Cardiac septum (tissue), 1 donor: Measurements from ENCODE around the gene CC2D1A. TPM values are rescaled to one million over a fixed set of nuclear protein-coding genes. Genes with fewer than 3 reads are reported as not detected.
"Not testable (repeated sequence)": the region's sequence is repeated elsewhere in the genome, so short reads cannot be mapped to it uniquely, and the experiment has no call there.

Experiments
- DNase-seq: peaks from one replicate; pipeline ENCODE4 v3.0.0-alpha.2; 2020; ENCODE audit warnings: low spot score
- intact Hi-C: fragments of 100-400 bp; cut with DNase I; formaldehyde crosslinking; loops from one replicate; pipeline ENCODE4 v1.14.0; 2022
- total RNA-seq: library from RNA; stranded (reverse); fragmentation: NEBNext Ultra II Directional; extraction: Animal tissue kit (Norgen Biotek cat#: 25700); gene quantifications from one replicate; pipeline ENCODE4 v1.2.1, GENCODE V29; 2021
- donor health status: DM: no; HTN: no; CAD: no.

The CC2D1A gene
- total RNA-seq, 1 donor from 2014 or later = 19.5 TPM

DNA sequence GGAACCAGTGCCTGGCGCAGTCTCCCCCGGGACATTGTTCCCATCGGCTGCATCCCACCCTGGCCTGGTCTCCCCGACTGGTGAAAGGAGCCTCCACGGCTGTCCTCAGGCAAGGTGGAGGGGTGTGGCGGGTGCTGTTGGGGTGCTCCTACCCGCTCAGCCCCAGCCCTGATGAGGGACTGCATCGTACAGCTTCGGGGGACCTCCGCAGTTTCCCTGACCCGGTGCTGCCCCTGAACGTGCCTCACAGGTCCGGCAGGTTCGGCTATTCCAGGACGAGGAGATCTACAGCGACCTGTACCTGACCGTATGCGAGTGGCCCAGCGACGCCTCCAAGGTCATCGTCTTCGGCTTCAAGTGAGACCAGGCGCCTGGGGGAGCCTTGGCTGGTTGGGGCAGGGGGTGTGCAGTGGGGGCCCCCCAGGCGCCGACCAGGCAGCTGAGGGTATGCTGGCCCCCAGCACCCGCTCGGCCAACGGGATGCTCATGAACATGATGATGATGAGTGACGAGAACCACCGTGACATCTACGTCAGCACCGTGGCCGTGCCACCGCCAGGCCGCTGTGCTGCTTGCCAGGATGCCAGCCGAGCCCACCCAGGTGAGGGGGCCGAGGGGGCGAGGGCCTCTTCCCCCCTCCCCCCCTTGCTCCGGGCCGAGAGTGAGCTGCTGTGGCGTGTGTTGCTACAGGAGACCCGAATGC lies 49.8 kb downstream of the CC2D1A start:
- DNase-seq = no peak
- intact Hi-C loops = no loop called here

DNA sequence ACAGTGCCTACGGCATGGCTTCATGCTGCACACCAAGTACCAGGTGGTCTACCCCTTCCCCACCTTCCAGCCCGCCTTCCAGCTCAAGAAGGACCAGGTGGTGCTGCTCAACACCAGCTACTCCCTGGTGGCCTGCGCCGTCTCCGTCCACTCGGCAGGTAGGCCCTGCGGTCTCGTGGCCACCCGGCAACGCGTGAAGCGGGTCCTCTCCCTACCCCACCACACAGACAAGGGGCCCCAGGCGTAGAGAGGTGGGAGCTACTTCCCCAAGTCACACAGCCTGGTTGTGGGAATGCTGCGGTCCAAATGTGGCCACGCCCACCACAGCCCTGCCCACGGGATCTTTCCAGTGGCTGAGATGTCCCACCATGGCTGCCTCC lies 50.4 kb downstream of the CC2D1A start:
- intact Hi-C loops = no loop called here
- no peak for DNase-seq

DNA sequence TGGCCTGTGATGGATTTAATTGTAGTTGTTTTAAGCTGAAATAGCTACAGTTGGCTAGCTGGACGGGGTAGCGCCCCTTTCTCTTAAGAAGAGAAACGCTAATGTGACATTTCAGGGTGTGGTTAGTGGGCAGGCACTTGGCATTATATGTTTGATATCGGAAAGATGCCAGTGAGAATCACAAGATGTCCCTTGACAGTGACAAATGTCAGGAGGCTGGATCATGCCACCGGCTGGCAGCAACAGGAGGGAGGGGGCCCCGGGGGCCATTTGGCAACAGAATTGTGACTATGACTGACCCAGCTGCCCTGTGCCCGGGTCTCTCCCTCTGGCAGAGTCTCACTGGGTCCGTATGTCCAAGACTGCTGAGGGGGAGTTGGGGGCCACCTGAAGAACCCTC lies 51.0 kb downstream of the CC2D1A start:
- no peak for DNase-seq
- intact Hi-C loops = no loop called here

DNA sequence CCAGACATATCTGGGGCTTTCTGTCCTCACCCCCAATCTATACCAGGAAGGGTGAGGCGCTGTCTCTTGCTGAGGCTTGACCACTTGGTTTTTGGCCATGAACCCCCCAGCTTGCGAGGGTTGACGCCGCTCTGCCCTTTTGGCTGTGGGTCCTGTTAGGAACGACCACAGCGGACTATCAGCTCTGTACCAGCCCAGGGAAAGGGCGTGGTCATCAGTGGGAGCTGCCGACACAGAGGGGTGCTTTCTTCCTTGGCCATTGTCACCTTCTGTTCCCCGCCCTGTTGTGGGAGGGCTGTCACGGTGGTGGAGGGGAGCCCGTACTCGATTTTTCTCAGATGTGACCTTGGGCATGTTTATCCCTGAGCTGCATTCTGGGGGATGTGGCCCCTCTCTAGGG lies 52.0 kb downstream of the CC2D1A start:
- no peak for DNase-seq
- intact Hi-C loops = no loop called here

DNA sequence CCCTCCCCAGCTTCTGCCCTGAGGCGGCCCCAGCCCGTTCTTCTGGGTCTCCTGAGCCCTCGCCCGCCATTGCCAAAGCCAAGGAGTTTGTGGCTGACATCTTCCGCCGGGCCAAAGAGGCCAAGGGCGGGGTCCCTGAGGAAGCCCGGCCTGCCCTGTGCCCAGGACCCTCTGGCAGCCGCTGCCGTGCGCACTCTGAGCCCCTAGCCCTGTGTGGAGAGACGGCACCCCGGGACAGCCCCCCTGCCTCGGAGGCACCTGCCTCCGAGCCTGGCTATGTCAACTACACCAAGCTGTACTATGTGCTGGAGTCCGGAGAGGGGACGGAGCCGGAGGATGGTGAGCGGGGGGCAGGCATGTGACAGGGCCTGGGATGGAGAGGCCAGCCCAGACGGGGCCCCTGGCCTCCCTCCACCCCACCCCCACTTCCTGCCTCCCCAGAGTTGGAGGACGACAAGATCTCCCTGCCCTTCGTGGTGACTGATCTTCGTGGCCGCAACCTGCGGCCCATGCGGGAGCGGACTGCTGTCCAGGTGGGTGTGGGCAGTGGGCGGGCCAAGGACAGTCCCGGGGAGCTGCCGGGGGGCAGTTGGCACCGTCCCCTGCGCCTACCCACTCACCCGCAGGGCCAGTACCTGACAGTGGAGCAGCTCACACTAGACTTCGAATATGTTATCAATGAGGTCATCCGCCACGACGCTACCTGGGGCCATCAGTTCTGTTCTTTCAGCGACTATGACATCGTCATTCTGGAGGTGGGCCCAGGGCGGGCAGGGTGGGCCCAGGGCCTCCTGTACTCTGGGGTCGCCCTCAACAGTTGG lies 53.4 kb downstream of the CC2D1A start:
- no peak for DNase-seq
- intact Hi-C loops = no loop called here

DNA sequence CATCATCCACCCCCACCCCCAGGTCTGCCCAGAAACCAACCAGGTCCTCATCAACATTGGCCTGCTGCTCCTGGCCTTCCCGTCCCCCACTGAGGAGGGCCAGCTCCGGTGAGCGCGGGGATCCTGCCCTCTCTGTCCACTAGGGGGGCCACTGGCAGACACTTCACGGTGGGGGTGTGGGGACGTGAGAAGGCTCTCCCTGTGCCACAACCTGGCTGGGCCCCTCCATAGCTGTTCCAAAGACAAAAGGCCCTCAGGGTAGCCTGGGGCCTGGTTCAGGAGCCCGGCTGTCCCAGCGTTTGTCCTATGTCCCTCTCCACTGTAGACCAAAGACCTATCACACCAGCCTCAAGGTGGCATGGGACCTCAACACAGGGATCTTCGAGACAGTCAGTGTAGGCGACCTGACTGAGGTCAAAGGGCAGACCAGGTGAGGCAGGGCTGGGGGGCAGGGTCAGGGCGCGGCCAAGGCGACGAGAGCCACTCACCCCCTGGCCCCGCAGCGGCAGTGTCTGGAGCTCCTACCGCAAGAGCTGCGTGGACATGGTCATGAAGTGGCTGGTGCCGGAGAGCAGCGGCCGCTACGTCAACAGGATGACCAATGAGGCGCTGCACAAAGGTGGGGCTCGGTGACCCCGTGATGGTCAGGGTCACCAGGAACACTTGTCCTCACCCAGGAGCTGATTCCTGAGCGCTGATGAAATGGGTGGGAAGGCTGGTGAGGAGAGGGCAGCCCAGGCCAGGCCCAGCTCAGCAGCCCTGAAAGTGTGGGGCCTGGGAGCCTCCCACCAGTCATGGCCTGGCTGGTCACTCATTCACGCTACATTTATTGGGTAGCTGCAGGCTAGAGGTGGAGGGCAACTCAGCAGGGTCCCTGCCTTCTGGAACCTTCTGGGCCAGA lies 54.2 kb downstream of the CC2D1A start:
- no peak for DNase-seq
- intact Hi-C loops = no loop called here

DNA sequence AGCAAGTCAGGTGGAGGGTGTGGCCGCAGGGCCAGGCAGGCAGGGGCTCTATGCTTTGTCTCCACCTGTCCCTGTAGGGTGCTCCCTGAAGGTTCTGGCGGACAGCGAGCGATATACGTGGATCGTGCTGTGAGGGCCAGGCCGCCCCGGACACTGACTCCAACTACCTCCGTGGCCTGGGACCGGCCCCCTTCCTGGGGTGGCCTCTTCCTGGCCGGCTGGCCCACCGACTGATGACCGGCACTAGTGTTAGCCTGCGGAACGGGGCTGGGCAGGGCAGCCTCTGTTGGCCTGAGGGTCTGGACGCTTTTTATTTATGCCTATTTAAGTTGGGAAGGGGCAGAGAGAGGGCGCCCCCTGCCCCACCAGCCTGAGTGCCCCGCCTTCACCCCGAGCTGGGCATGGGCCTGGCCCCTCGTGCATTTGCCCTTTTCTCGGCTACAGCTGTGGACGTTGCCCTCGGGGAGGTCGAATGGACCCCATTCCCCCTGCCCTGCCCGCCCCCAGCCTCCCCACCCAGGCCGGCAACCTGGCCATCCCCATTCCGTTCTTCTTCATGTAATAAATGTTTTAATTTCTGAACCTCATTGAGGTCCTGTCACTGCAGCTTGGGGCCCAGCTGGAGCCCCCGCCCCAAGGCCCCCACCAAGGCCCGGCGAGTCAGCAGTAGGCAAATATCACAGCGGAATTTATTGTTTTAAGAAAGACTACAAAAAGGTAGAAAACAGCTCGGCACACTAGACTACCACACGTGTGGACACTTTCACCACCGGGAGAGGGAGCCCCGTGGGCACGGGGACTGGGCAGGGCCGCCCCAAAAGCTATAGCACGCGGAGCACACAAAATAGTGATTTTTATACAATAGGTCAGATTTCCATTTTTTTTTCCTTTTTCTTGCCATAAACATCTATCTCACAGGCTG lies 55.1 kb downstream of the CC2D1A start:
- intact Hi-C loops = no loop called here
- DNase-seq = no peak

DNA sequence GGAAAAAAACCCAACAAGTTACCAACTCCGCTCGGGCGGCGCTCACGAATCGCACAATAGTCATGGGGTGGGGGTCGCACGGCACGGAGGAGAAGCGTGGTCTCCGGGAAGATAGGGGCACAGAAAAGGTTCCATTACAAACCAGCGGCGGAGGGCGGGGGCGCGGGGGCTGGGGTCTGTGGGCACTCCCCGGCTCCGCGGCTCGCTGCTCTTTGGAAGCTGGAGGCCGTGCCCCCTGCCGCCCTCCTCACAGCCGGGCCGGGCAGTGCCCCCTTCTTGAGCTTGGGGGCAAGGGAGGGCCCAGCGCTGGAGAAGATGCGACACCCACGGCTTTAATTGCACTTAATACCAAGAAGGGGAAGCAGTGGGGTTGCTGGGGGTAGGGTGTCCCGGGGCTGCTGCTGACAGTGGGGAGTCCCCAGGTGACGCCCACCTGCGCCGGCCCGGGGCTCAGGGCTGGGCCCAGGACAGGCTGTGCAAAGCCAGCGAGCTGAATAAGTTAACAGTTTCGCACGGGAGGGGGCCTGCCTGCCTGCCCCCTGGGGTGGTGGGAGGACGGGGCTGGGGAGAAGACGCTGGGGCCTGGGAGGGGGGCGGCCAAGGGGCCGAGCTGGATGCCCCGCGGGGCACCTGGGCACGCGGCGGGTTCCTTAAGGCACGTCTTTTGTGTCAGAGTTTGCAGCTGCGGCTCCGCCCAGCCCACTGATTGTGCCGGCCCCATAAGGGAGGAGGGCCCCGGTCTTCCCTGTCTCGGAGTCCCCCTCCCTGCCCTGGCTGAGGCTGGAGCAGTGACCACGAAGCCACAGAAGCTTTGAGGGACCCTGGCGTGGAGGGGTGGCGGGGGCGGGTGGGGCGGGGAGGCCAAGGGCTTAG lies 56.1 kb downstream of the CC2D1A start:
- intact Hi-C loops = no loop called here
- DNase-seq = no peak

DNA sequence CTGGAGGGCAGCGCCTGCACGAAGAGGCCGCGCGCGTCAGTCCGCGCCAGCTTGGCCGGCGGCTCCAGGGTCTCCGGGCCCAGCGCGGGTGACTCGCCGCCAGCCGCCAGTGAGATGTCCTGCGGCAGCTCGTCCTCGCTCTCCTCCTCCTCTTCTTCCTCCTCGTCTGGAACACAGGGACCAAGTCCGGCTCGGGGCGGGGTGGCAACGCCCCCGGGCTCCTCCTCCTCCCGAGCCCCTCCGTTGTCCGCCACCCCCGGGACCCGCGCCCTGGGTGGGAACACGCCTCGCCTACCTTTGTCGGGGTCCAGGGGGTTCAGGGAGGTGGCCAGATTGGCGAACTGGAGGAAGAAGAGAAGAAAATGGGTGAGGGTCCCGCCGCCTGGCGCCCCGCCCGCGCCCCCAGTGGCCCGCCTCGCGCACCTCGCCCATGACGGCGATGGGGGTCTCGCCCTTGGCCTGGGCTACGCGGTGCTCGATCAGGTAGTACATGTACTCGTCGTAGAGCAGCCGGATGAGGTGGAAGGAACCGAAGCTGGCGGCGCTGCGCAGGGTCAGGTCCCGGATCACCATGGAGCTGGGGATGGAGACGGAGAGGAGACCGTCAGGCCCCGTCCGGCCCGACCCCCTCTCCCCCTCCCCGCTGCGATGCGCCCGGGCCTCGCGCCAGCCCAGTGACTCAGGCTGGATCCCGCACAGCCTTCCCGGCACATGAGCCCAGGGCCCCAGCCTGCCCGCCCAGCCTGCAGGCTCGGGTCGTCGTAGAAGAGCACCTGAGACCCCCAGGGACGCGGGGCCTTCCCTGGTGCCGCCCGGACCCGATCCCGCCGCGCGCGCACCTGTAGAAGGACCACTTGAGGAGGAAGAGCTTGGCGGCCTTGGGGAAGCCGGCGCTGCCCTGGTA lies 57.0 kb downstream of the CC2D1A start:
- intact Hi-C loops = no loop called here
- no peak for DNase-seq

DNA sequence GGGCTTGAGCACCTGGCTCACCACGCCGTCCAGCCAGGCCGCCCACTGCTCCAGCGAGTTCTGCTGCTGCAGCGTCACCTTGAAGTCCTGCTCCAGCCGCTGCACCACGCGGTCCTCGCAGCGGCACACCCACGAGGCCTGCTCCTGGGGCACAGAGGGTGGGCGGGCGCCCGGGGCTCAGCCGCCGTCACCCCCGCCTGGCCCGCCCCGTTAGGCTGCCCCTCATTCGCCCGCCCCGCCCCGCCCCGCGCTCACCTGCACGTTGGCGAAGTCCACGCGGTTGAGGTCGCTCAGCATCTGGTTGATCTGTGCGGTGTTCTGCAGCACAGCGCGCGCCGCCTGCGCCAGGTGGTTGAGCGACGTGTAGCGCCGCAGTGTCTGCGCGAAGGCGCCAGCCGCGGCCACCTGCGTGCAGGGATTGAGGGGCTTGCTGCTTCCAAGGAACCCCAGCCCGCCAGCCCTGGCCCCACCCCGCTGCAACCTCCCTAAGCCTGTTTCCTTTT lies 57.7 kb downstream of the CC2D1A start:
- no peak for DNase-seq
- intact Hi-C loops = no loop called here

DNA sequence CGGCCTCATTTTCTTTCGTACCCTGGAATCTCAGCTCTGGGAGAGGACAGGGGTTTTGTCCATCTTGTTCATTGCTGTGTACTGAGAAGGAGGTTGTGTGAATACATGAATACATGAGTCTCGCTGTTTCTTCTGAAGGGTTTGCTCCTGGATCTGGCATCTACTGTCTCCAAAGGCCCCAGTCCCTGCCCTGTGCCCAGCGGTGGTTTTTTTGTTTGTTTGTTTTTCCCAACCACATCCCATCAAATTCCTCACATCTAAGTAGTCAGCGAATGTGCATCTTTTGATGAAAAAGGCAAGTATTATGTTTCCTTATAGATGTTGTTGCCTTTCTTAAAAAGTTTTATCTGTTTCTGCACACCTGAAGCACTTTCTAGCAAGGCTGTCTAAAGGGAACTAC lies 58.8 kb downstream of the CC2D1A start:
- no peak for DNase-seq
- intact Hi-C loops = no loop called here

DNA sequence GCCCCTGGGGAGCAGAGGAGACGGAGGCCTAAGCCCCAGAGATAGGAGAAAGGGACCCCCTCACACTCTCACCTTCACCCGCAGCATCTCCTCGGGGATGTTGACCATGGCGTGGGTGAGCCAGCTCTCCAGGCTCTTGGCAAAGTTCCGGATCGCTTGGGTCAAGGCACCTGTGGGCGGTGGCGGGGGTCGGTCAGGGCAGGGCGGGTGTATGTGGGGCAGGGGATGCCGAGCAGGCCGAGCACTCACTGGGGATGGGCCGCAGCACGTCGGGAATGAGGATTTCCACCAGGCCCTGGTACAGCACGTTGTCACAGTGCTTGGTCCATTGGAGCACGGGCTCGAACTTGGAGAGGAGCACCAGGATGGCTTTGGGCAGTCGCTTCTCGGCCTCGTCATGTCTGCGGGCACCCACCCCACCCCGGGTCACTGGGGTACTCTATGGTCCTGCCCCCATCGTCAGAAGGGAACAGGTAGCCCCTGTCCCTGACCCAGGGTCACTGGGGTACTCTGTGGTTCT lies 59.4 kb downstream of the CC2D1A start:
- no peak for DNase-seq
- intact Hi-C loops = no loop called here

DNA sequence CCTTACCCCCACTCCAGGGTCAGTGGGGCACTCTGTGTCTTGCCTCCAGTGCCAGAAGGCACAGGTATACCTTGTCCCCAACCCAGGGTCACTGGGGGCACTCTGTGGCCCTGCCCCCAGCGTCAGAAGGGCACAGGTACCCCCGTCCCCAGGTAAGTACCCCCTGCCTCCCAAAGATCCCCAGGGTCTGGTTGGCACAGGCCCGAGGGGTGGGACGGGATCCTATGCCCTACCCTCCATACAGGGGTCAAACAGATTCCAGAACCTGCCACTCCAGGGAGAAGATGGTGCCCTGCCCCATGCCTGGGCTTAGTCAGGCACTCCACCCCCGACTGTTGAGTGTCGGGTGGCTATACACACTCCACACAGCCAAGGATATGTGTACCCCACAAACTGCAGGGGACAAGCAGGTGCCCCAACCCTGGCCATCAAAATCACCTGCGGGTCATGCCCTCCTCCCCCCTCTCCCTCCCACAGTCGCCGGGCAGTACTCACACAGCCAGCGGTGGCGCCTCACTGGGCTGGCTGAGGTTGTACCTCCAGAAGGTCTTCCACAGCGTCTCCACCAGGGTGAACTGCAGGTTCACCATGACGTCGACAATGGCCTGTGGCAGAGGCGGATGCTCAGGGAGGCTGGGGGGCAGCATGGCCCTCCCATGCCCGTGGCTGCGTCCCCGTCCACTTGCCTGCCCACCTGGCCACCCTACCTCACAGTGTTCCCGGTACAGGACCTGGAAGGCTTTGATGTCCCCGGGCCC lies 60.1 kb downstream of the CC2D1A start:
- intact Hi-C loops = no loop called here
- DNase-seq = no peak

DNA sequence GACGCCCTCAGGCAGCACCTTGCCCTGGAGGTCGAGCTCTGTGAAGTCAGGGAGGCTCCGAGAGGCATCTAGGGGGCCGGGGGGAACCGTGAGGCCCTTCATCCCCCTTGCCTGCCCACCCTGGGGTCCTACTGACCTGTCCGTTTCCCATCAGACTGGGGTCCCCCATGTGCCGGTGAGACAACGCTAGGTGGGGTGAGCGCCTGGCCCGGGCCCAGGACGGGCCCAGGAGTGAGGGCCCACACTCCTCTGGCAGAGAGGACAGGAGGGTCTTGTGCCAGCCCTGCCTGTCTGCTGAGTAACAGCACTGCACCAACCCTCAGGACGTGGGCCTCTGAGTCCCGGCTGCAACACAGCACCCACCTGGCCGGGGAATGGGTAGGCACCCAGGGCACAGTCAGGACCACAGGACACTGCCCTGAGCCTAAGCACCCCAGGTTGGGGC lies 60.7 kb downstream of the CC2D1A start:
- intact Hi-C loops = no loop called here
- DNase-seq = no peak

DNA sequence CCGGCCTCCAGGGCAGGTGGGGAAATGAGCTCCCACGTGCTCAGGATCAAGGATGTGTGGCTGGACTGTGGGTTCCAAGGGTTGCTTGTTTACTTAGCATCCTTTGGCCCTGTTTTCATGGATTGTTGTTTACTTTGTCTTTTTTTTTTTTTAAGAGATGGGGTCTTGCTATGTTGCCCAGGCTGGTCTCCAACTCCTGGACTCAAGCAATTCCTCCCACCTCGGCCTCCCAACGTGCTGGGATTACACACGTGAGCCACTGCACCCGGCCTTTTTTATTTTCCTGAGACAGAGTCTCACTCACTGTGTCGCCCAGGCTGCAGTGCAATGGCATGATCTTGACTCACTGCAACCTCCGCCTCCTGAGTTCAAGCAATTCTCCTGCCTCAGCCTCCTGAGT lies 61.2 kb downstream of the CC2D1A start:
- intact Hi-C loops, DNase-seq: not testable (repeated sequence)

DNA sequence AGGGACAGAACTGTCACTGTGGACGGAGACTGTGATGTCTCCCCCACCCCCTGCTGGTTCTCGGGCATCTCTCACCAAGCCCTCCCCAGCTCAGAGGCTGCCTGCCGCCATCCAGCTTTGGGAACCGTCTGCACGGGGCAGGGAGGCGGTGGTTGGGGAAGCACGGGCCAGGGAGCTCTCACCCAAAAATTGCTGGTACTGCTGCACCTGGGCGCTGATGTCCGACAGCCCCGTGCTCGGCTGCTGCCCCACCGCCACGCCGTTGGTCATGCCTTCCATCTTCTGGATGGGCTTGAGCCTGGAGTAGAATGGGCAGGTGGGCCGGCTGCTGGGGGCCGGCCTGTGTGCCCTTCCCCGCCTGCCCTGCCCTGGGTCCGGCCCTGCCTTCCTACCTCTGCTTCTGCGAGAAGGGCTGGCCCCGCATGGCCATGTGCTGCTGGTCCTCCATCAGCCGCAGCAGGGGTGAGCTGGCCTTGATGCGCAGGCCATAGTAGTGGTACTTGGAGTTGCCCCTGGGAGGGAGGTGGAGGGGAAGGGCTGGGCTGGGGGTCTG lies 62.5 kb downstream of the CC2D1A start:
- intact Hi-C loops = no loop called here
- no peak for DNase-seq
